H1 (cell line): Measurements from ENCODE around the gene COL2A1. TPM values are rescaled to one million over a fixed set of nuclear protein-coding genes. Genes with fewer than 3 reads are reported as not detected.
A peak's percentile ranks its signal among the peaks of the same experiment; 100 is the strongest.

Source experiments
- CTCF ChIA-PET: fragments of 300-600 bp; sonication (Branson Sonifier 250); formaldehyde crosslinking; loops from one replicate; lab custom pipeline; 2021; ENCODE audit not compliant: partially characterized antibody; lab: Charles Lee
- POLR2A ChIA-PET: fragments of 300-600 bp; sonication (Branson Sonifier 250); formaldehyde crosslinking; loops from one replicate; lab custom pipeline; 2021; ENCODE audit warnings: inconsistent platforms; ENCODE audit not compliant: partially characterized antibody; lab: Charles Lee
- DNase-seq, 2 experiments: peaks; one replicate each; pipeline versions ENCODE4 v3.0.0 to v3.0.0-alpha.2; 2010 to 2022; ENCODE audit warnings: low spot score in 2 of 2, low read depth in 1 of 2, mixed read lengths in 1 of 2
- FAIRE-seq: peaks from 2 replicates; lab custom pipeline; 2011; peaks lifted over from hg19 to GRCh38; lab: Jason Lieb, UNC
- H2AFZ ChIP-seq: 2 replicates; pipeline ENCODE4 v1.8.1; 2012; ENCODE audit warnings: low read length, inconsistent platforms
- H2AK5ac ChIP-seq: 2 replicates; pipeline ENCODE4 v1.6.1; 2013; ENCODE audit warnings: low read depth, low read length
- H2BK120ac ChIP-seq: replicated peaks from 2 replicates; pipeline ENCODE3; 2013; ENCODE audit warnings: low read depth, low read length, inconsistent platforms
- H2BK12ac ChIP-seq: 2 replicates; pipeline ENCODE4 v1.6.1; 2013; ENCODE audit warnings: low read depth, low read length
- H2BK15ac ChIP-seq: 2 replicates; pipeline ENCODE4 v1.6.1; 2013; ENCODE audit warnings: low read length
- H2BK20ac ChIP-seq: 2 replicates; pipeline ENCODE4 v1.6.1; 2013; ENCODE audit warnings: low read length
- H2BK5ac ChIP-seq: 2 replicates; pipeline ENCODE4 v1.6.1; 2013; ENCODE audit warnings: low read depth, low read length
- H3K14ac ChIP-seq: 2 replicates; pipeline ENCODE4 v1.6.1; 2013; ENCODE audit warnings: inconsistent platforms; ENCODE audit not compliant: insufficient read length
- H3K18ac ChIP-seq: 2 replicates; pipeline ENCODE4 v1.6.1; 2013; ENCODE audit warnings: low read length; ENCODE audit errors: extremely low read depth
- H3K23ac ChIP-seq: 2 replicates; pipeline ENCODE4 v1.6.1; 2013; ENCODE audit warnings: inconsistent platforms; ENCODE audit not compliant: insufficient read length
- H3K23me2 ChIP-seq: 2 replicates; pipeline ENCODE4 v1.6.1; 2013; ENCODE audit warnings: low read depth, low read length
- H3K27ac ChIP-seq: 2 replicates; pipeline ENCODE4 v1.6.1; 2011; ENCODE audit warnings: low read depth, low read length, inconsistent platforms
- H3K27me3 ChIP-seq, 4 experiments: replicated peaks in 1 of 4; 1 replicate in 1 of 4; 2 replicates in 3 of 4; pipeline versions ENCODE4 v1.6.1 to v1.8.1; 2011 to 2013; ENCODE audit warnings: low read length in 3 of 4, mild to moderate bottlenecking in 3 of 4, inconsistent platforms in 2 of 4, mixed read lengths in 2 of 4, moderate library complexity in 1 of 4; ENCODE audit not compliant: control insufficient read depth in 3 of 4, insufficient read depth in 3 of 4; ENCODE audit errors: extremely low read depth in 1 of 4
- H3K36me3 ChIP-seq, 4 experiments: 2 replicates each; pipeline versions ENCODE4 v1.6.1 to v1.8.1; 2011 to 2013; ENCODE audit warnings: mild to moderate bottlenecking in 4 of 4, low read length in 3 of 4, moderate library complexity in 2 of 4, control low read depth in 1 of 4, inconsistent platforms in 1 of 4; ENCODE audit not compliant: insufficient read depth in 4 of 4, control insufficient read depth in 2 of 4
- H3K4ac ChIP-seq: replicated peaks from 2 replicates; pipeline ENCODE3; 2013; ENCODE audit warnings: low read length, low read depth, mixed read lengths, inconsistent platforms; ENCODE audit not compliant: insufficient read length
- H3K4me1 ChIP-seq, 4 experiments: replicated peaks in 1 of 4; 1 replicate in 1 of 4; 2 replicates in 3 of 4; pipeline versions ENCODE4 v1.6.1 to v1.8.1; 2011 to 2013; ENCODE audit warnings: low read length in 3 of 4, inconsistent platforms in 2 of 4, mixed read lengths in 1 of 4; ENCODE audit not compliant: insufficient read depth in 4 of 4, control insufficient read depth in 3 of 4
- H3K4me2 ChIP-seq, 2 experiments: 2 replicates each; pipeline versions ENCODE4 v1.6.1 to v1.8.1; 2011 to 2013; ENCODE audit warnings: low read depth in 2 of 2, low read length in 2 of 2, control low read depth in 1 of 2, inconsistent platforms in 1 of 2, mild to moderate bottlenecking in 1 of 2; ENCODE audit not compliant: insufficient read depth in 1 of 2
- H3K4me3 ChIP-seq, 4 experiments: fragments of 200-600, 300-600 bp in 1 of 4; sonication (generic), shearing (Covaris generic), sonication (Bioruptor Twin) in 1 of 4; 2 replicates each; pipeline versions ENCODE4 v1.5.1 to v1.8.1; 2011 to 2016; ENCODE audit warnings: low read length in 4 of 4, low read depth in 3 of 4, control low read depth in 2 of 4, inconsistent platforms in 2 of 4, mild to moderate bottlenecking in 2 of 4, mixed read lengths in 1 of 4, moderate library complexity in 1 of 4; ENCODE audit not compliant: insufficient read depth in 2 of 4; ENCODE audit errors: extremely low read depth in 1 of 4
- H3K56ac ChIP-seq: replicated peaks from 2 replicates; pipeline ENCODE3; 2013; ENCODE audit warnings: low read depth, mild to moderate bottlenecking, mixed read lengths, low read length, inconsistent platforms; ENCODE audit not compliant: insufficient read length
- H3K79me1 ChIP-seq: 2 replicates; pipeline ENCODE4 v1.6.1; 2013; ENCODE audit warnings: low read depth, low read length, control low read depth
- H3K79me2 ChIP-seq, 2 experiments: 2 replicates each; pipeline versions ENCODE4 v1.6.1 to v1.8.1; 2012 to 2013; ENCODE audit warnings: low read length in 2 of 2, mild to moderate bottlenecking in 2 of 2, inconsistent platforms in 1 of 2; ENCODE audit not compliant: insufficient read depth in 2 of 2, control insufficient read depth in 1 of 2
- H3K9ac ChIP-seq, 4 experiments: replicated peaks in 1 of 4; 1 replicate in 1 of 4; 2 replicates in 3 of 4; pipeline versions ENCODE4 v1.6.1 to v1.8.1; 2011 to 2013; ENCODE audit warnings: low read depth in 3 of 4, low read length in 3 of 4, control low read depth in 2 of 4, mild to moderate bottlenecking in 2 of 4, moderate library complexity in 2 of 4, inconsistent platforms in 1 of 4; ENCODE audit errors: extremely low read depth in 1 of 4
- H3K9me3 ChIP-seq, 2 experiments: 2 replicates each; pipeline versions ENCODE4 v1.6.1 to v1.8.1; 2012 to 2013; ENCODE audit warnings: mild to moderate bottlenecking in 2 of 2, moderate library complexity in 2 of 2, control low read depth in 1 of 2, inconsistent platforms in 1 of 2, low read depth in 1 of 2, low read length in 1 of 2, mixed read lengths in 1 of 2; ENCODE audit not compliant: insufficient read depth in 2 of 2
- H4K20me1 ChIP-seq, 2 experiments: replicated peaks in 1 of 2; 2 replicates each; pipeline versions ENCODE3 to v1.8.1; 2011 to 2013; ENCODE audit warnings: inconsistent platforms in 2 of 2, low read length in 2 of 2, mild to moderate bottlenecking in 1 of 2; ENCODE audit not compliant: insufficient read depth in 2 of 2, control insufficient read depth in 1 of 2
- H4K5ac ChIP-seq: 2 replicates; pipeline ENCODE4 v1.6.1; 2013; ENCODE audit warnings: low read length, low read depth, mixed read lengths, inconsistent platforms; ENCODE audit not compliant: insufficient read length
- H4K8ac ChIP-seq: 2 replicates; pipeline ENCODE4 v1.8.0; 2013; ENCODE audit warnings: mild to moderate bottlenecking, moderate library complexity, low read length, inconsistent platforms; ENCODE audit not compliant: insufficient read depth; ENCODE audit errors: extremely low read depth
- H4K91ac ChIP-seq: replicated peaks from 2 replicates; pipeline ENCODE3; 2013; ENCODE audit warnings: low read length, mixed read lengths, inconsistent platforms; ENCODE audit not compliant: insufficient read length
- EZH2 ChIP-seq: fragments of 200-600 bp; sonication (generic); IDR thresholded peaks from 2 replicates; pipeline ENCODE4 v1.7.1; 2012; ENCODE audit warnings: low read depth, mild to moderate bottlenecking, moderate library complexity, low read length, inconsistent platforms; ENCODE audit not compliant: severe bottlenecking
- KDM4A ChIP-seq: IDR thresholded peaks from one replicate; pipeline ENCODE4 v1.7.1; 2012; ENCODE audit warnings: low read depth, mild to moderate bottlenecking, moderate library complexity, low read length, inconsistent platforms; ENCODE audit not compliant: severe bottlenecking
- SUZ12 ChIP-seq: fragments of 200-600 bp; sonication (generic); IDR thresholded peaks from 2 replicates; pipeline ENCODE4 v1.6.1; 2012; ENCODE audit warnings: mild to moderate bottlenecking, inconsistent platforms, low read length, moderate library complexity, mixed read lengths
- WGBS, 2 experiments: shearing (Covaris generic) in 1 of 2; methylation state at CpG; one replicate each; pipeline versions ENCODE4 v1.1.6 to v1.1.7; 2013 to 2015; ENCODE audit warnings: low lambda C conversion rate in 2 of 2, mixed read lengths in 2 of 2, inconsistent platforms in 1 of 2, low coverage in 1 of 2, missing lambda C conversion rate in 1 of 2; ENCODE audit not compliant: insufficient replicate concordance in 2 of 2, insufficient coverage in 1 of 2, insufficient read length in 1 of 2; ENCODE audit errors: extremely low coverage in 1 of 2, missing lambda C conversion rate in 1 of 2; 5-methylcytosine and 5-hydroxymethylcytosine counted together
- polyA plus RNA-seq, 7 experiments: library from polyadenylated mRNA; depleted of rRNA in 3 of 7; stranded (reverse) in 5 of 7; unstranded in 2 of 7; fragments of >200 nt in 5 of 7; fragments of 200-250 nt in 2 of 7; gene quantifications; 1 replicate in 5 of 7; 2 replicates in 1 of 7; 4 replicates in 1 of 7; pipeline versions ENCODE4 v1.2.1 to v1.2.3, GENCODE V29; 2011 to 2013; ENCODE audit warnings: missing spikeins in 2 of 7, mixed read lengths in 2 of 7
- total RNA-seq: library from RNA; stranded (reverse); fragmentation: NEBNext Ultra II Directional; extraction: Animal tissue kit (Norgen Biotek cat#: 25700); gene quantifications from 2 replicates; pipeline ENCODE4 v1.2.1, GENCODE V29; 2021
- TF ChIP-seq, protein P1 (sequence below): IDR thresholded peaks from 2 replicates; pipeline ENCODE4 v1.6.1; 2012; ENCODE audit warnings: low read length, inconsistent platforms

COL2A1 gene
- total and polyA plus RNA-seq, 2 of the 8 experiments (the other 6 are each of a cell fraction or from before 2014, with no cell fraction given), result 4.2 to 14.6 TPM

DNA sequence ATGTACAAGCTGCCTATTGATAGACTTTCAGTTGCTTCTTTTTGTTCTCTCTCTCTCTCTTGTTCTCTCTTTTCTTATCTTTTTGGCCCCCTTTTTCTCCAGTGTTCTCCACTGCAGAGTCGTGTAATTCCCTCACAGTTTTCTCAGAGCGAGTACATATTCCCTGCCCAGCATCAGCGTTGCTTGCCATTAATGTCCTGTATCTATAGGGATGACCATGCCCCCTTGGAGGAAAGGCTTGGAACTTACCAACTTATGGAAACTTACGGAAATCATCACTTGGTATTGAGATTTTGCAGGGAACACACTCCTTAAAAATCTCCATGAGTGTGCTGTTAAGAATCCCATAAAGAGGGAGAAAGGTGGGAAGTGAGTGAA lies 14.3 kb upstream of the COL2A1 start:
- Histone ChIP-seq H4K20me1 (peaks cover 7 to 13% of the 10 kb centered on the region in 2 experiments), H3K23ac (no peak overlapping the region), H3K4ac (no peak overlapping the region), H3K56ac (no peak overlapping the region), H2AFZ (no peak overlapping the region), H3K23me2 (no peaks in the 10 kb centered on the region), H3K4me1 (peaks cover 6 to 9% (median 7%) of the 10 kb centered on the region in 4 experiments), H3K27ac (no peak overlapping the region), H3K9ac (no peak overlapping the region), H3K4me2 (no peak overlapping the region), H2BK20ac (no peak overlapping the region), H3K14ac (no peak overlapping the region), H3K4me3 (no peak overlapping the region), H4K8ac (no peak overlapping the region), H2BK120ac (no peak overlapping the region), H2BK5ac (no peak overlapping the region), H3K79me2 (no peaks in the 10 kb centered on the region), H4K91ac (no peak overlapping the region), H4K5ac (no peak overlapping the region), H3K36me3 (no peaks in the 10 kb centered on the region), H3K9me3 (no peaks in the 10 kb centered on the region), H2AK5ac (no peak overlapping the region), H3K18ac (no peak overlapping the region), H3K27me3 (peaks cover 85 to 98% (median 97%) of the 10 kb centered on the region in 4 experiments), H2BK12ac (no peak overlapping the region), H3K79me1 (no peaks in the 10 kb centered on the region), H2BK15ac (no peak overlapping the region)
- ChIA-PET POLR2A (interaction anchor here (1.6 kb wide), 1 partner anchor 20 kb away, joined by 4 read pairs; no protein-coding TSS in a partner anchor), CTCF (interaction anchor here (0.7 to 4.8 kb wide), 5 partner anchors 10 to 43 kb away, joined by 3 to 21 read pairs (median 3); partner anchors contain the start of gene COL2A1)
- DNase-seq (no peak), FAIRE-seq (no peak)
- 58% methylated on average over 4 of the region's 4 CpGs; no CpG with 5 or more reads in 1 of the 2 experiments for WGBS, 2 experiments
- TF ChIP-seq, protein P1, sequence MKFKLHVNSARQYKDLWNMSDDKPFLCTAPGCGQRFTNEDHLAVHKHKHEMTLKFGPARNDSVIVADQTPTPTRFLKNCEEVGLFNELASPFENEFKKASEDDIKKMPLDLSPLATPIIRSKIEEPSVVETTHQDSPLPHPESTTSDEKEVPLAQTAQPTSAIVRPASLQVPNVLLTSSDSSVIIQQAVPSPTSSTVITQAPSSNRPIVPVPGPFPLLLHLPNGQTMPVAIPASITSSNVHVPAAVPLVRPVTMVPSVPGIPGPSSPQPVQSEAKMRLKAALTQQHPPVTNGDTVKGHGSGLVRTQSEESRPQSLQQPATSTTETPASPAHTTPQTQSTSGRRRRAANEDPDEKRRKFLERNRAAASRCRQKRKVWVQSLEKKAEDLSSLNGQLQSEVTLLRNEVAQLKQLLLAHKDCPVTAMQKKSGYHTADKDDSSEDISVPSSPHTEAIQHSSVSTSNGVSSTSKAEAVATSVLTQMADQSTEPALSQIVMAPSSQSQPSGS, result no peak
- TF ChIP-seq SUZ12, result peak; percentile 60; the same call in 1 of the 2 replicates
- no peak for TF ChIP-seq KDM4A
- peak; percentile 53 for TF ChIP-seq EZH2
